Activated CD8-positive, alpha-beta memory T cell treated with anti-CD3 and anti-CD28 coated beads, Interleukin-2, amount 50 U/mL, for 24 hours (primary cell): Measurements from ENCODE around the gene SLC16A2.
A peak's percentile ranks its signal among the peaks of the same experiment; 100 is the strongest.

Source experiments
- DNase-seq: peaks from one replicate; pipeline ENCODE4 v3.0.0-alpha.2; 2020; ENCODE audit errors: extremely low read depth

Gene SLC16A2

GRCh38 chrX:74536152-74536831 lies 115.0 kb downstream of the SLC16A2 start:
- DNase-seq: no peak

- no peak for DNase-seq
Measured at GRCh38 chrX:74536832-74537371, 115.6 kb downstream of the SLC16A2 start.

- DNase-seq: no peak
Measured at GRCh38 chrX:74540635-74541249, 119.4 kb downstream of the SLC16A2 start.

GRCh38 chrX:74545880-74546523 lies 124.7 kb downstream of the SLC16A2 start:
- no peak for DNase-seq

- DNase-seq: no peak
Measured at GRCh38 chrX:74546984-74547383, 125.7 kb downstream of the SLC16A2 start.

GRCh38 chrX:74550295-74550802 lies 129.1 kb downstream of the SLC16A2 start:
- peak; percentile 42 for DNase-seq

GRCh38 chrX:74551934-74552333 lies 130.6 kb downstream of the SLC16A2 start:
- DNase-seq: no peak

GRCh38 chrX:74557378-74557777 lies 136.1 kb downstream of the SLC16A2 start:
- DNase-seq: no peak

GRCh38 chrX:74578137-74578536 lies 156.8 kb downstream of the SLC16A2 start:
- no peak for DNase-seq

- no peak for DNase-seq
Measured at GRCh38 chrX:74579597-74580198, 158.4 kb downstream of the SLC16A2 start.
